HFF-Myc (cell line): Measurements from ENCODE around the gene FER.

Experiments
- DNase-seq: peaks from one replicate; pipeline ENCODE4 v3.0.0-alpha.2; 2011; ENCODE audit warnings: low read depth; ENCODE audit errors: extremely low read depth
- H3K4me3 ChIP-seq: replicated peaks from 2 replicates; pipeline ENCODE4 v1.5.1; 2011; ENCODE audit warnings: low read depth, mild to moderate bottlenecking, control low read depth, low read length
- TF ChIP-seq, protein P1 (sequence below): IDR thresholded peaks from 2 replicates; pipeline ENCODE4 v1.5.1; 2012; ENCODE audit warnings: mild to moderate bottlenecking, low read depth, low read length, control low read depth; ENCODE audit errors: missing control alignments

FER gene

DNA sequence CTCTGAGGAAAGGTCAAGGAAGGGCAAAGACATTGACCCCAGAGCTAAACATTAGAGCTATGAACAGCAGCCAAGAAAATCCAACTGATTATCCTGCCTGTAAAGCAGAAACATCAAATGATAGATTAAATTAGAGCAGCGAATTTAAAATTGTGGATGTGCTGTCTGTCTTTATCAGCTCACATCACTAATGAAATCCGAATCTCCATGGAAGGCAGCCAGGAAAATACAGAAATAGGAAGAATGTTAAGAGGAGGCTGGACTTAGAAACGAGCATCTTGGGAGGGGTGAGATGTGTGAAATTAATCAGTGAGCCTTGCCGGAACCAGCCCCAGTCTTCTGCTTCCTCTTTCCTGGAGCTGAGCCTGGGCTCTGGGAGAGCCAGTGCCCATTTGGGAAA is 471.1 kb downstream of the FER start:
- TF ChIP-seq, protein P1, sequence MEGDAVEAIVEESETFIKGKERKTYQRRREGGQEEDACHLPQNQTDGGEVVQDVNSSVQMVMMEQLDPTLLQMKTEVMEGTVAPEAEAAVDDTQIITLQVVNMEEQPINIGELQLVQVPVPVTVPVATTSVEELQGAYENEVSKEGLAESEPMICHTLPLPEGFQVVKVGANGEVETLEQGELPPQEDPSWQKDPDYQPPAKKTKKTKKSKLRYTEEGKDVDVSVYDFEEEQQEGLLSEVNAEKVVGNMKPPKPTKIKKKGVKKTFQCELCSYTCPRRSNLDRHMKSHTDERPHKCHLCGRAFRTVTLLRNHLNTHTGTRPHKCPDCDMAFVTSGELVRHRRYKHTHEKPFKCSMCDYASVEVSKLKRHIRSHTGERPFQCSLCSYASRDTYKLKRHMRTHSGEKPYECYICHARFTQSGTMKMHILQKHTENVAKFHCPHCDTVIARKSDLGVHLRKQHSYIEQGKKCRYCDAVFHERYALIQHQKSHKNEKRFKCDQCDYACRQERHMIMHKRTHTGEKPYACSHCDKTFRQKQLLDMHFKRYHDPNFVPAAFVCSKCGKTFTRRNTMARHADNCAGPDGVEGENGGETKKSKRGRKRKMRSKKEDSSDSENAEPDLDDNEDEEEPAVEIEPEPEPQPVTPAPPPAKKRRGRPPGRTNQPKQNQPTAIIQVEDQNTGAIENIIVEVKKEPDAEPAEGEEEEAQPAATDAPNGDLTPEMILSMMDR, result no peak
- no peak overlapping the region for H3K4me3 ChIP-seq
- no peak for DNase-seq

- TF ChIP-seq, protein P1, result no peak
- no peak for DNase-seq
- no peak overlapping the region for H3K4me3 ChIP-seq
These were observed 475.8 kb downstream of the FER start for GRCh38 chr5:109223531-109223930.

DNA sequence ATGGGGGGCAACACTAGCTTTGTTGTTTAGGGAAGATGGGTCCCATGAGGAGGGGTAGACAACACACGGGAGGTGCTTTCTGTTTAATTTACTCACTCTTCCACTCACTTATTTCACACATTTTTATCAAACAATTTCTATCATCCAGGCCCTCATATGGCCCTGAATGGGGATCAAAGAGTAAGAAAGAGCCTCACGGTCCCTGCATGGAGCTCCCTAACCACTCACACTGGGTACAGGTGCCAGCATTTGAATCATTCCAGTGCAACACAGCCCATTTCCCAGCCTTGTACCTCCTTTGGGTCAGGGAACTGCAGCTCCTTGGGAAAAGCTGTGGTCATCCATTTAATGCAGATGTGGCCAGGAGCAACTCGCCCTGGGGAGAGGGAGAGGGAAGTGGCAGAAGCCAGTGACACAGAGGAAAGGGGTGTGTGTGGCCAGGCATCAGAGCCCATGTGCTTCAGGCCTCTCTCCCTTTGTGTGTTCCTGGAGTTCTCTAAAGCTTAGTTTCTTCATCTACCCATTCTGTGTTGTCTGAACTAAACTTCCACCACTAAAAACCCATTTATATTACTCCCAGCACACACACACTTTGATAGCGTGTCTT is 476.7 kb downstream of the FER start:
- no peak overlapping the region for H3K4me3 ChIP-seq
- TF ChIP-seq, protein P1, result no peak
- DNase-seq, result no peak

DNA sequence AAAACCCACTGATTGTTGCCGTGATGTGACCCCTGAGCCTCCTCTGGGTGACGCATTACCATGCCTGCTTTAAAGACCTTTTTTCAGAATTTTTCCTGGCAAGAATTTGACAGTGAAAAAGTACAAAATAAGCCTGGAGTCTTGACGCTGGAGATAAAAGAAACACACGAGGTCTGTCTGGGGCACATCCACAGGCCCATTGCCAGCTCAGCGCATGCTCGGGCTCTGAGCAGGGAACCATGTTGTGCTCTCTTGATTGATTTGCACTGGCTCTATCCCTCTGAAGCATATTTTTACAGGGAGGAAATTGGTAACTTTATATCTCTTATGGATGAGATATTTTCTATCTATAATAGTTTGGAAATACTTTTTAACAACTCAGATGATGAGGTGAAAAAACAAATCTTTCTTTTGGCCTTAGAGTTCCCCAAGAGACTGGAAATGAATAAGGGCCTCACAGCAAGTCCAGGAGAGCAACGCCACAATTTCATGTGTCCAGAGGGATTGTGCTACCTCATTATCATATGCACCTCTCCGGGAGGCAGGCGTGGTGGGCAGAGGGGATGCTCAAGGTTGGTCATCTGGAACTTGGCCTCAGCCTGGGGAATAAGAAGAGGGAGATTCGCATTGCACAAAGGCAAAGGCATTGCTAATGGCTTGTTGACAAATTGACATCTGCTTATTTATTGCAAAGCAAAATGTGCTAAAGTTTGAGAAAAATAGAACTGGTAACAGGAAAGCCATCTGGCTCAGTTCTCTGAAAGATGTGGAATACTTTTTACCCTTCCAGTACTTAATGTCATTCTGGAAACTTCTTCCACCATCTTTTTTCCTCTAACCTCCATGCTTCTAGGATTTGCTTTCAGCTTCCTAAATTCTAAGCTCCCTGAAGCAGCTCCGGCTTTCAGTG is 478.3 kb downstream of the FER start:
- TF ChIP-seq, protein P1, result no peak

GRCh38 chr5:109230369-109230768 is 482.7 kb downstream of the FER start:
- TF ChIP-seq, protein P1, result no peak
- H3K4me3 ChIP-seq, result no peak overlapping the region
- no peak for DNase-seq

More for the DNA sequence above, 478.3 kb downstream of the FER start:
- DNase-seq, result no peak
- no peak overlapping the region for H3K4me3 ChIP-seq

GRCh38 chr5:109231331-109231730 is 483.6 kb downstream of the FER start:
- H3K4me3 ChIP-seq, result no peak overlapping the region
- no peak for DNase-seq
- TF ChIP-seq, protein P1, result no peak

- no peak overlapping the region for H3K4me3 ChIP-seq
- TF ChIP-seq, protein P1, result no peak
- DNase-seq, result no peak
These were observed 486.7 kb downstream of the FER start for GRCh38 chr5:109234381-109234780.
